ENCODE results near the gene WDR89.

The WDR89 gene

DNA sequence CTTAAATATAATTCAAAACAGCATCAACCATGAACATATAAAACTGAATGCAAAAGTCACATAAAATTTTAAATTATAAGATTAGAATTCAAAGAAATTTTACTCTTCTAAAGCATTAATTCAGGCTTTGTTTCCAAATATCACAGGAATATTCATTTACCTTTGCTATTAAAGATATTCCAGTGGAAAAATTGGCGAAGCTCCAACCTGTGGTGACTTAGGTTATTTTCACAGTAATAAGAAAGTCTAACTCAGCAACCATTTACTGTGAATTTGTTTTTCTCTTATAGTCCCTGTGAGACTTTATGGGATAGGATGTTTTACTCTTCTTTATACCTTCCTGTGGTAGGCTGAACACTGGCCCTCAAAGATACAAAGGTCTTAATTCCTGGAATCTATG is 3.2 kb downstream of the WDR89 start:
- no peak for TF ChIP-seq TAF1 (IDR thresholded peaks at IDR 0.05; ENCODE audit: borderline replicate concordance, insufficient read depth, low read length)
- no peak for TF ChIP-seq SIN3A (IDR thresholded peaks at IDR 0.05; ENCODE audit: borderline replicate concordance, insufficient read depth, low read length)
- TF ChIP-seq POLR2AphosphoS5 (IDR thresholded peaks at IDR 0.05; ENCODE audit: low read depth, low read length), result no peak
- TF ChIP-seq FOXP2 (optimal IDR thresholded peaks at IDR 0.05; ENCODE audit: borderline replicate concordance, extremely low read depth, extremely low read length, insufficient read depth), result no peak
- TF ChIP-seq, protein P1, sequence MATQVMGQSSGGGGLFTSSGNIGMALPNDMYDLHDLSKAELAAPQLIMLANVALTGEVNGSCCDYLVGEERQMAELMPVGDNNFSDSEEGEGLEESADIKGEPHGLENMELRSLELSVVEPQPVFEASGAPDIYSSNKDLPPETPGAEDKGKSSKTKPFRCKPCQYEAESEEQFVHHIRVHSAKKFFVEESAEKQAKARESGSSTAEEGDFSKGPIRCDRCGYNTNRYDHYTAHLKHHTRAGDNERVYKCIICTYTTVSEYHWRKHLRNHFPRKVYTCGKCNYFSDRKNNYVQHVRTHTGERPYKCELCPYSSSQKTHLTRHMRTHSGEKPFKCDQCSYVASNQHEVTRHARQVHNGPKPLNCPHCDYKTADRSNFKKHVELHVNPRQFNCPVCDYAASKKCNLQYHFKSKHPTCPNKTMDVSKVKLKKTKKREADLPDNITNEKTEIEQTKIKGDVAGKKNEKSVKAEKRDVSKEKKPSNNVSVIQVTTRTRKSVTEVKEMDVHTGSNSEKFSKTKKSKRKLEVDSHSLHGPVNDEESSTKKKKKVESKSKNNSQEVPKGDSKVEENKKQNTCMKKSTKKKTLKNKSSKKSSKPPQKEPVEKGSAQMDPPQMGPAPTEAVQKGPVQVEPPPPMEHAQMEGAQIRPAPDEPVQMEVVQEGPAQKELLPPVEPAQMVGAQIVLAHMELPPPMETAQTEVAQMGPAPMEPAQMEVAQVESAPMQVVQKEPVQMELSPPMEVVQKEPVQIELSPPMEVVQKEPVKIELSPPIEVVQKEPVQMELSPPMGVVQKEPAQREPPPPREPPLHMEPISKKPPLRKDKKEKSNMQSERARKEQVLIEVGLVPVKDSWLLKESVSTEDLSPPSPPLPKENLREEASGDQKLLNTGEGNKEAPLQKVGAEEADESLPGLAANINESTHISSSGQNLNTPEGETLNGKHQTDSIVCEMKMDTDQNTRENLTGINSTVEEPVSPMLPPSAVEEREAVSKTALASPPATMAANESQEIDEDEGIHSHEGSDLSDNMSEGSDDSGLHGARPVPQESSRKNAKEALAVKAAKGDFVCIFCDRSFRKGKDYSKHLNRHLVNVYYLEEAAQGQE (IDR thresholded peaks at IDR 0.05; ENCODE audit: insufficient read depth in 1 of 2, low read depth in 2 of 2, low read length in 2 of 2), result no peak

DNA sequence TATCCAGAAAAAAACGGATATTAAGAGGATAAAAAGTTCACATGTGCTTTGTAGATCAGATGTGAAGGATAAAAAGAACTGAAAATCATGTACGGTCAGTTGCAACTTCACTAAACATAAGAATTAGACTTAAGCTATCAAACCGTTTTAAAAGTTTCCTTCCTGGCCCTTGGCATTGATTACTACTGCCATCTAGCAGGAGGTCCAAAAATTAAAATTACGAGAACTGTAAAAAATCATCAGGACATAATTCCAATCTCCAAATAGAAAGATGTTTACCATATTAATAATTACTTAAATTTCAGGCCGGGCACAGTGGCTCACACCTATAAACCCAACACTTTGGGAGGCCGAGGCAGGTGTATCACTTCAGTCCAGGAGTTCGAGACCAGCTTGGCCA is 7.9 kb downstream of the WDR89 start:
- TF ChIP-seq SIN3A (IDR thresholded peaks at IDR 0.05; ENCODE audit: borderline replicate concordance, insufficient read depth, low read length) (no peak), FOXP2 (optimal IDR thresholded peaks at IDR 0.05; ENCODE audit: borderline replicate concordance, extremely low read depth, extremely low read length, insufficient read depth) (no peak), POLR2AphosphoS5 (IDR thresholded peaks at IDR 0.05; ENCODE audit: low read depth, low read length) (no peak), TAF1 (IDR thresholded peaks at IDR 0.05; ENCODE audit: borderline replicate concordance, insufficient read depth, low read length) (no peak)
- TF ChIP-seq, protein P1 (IDR thresholded peaks at IDR 0.05; ENCODE audit: insufficient read depth in 1 of 2, low read depth in 2 of 2, low read length in 2 of 2), result no peak

DNA sequence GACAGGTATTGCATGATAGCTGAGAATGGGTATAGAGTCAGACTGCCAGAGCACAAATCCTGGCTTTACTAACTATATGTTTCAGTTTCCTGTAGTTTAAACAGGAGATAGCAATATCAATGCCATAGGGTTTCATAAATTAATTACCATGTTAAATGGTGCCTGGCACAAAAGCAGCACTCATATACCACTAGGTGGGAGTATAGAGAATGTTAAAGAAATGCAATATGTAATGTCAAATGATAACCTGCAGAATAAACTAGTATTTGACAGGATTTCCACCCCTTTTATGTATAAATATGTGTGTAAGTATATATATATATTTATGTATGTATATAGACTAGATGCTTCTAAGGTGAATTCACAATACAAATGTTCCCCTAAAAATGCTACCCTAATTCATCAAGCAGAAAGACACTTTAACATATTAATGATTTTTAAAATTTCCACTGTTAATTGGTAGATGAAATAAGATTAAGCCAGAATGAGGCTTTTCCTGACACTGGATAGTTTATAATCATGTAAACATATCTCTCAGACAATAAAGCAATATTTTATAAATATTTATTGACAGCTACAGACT is 8.6 kb downstream of the WDR89 start:
- TF ChIP-seq, protein P1 (IDR thresholded peaks at IDR 0.05; ENCODE audit: insufficient read depth in 1 of 2, low read depth in 2 of 2, low read length in 2 of 2), result no peak
- no peak for TF ChIP-seq TAF1 (IDR thresholded peaks at IDR 0.05; ENCODE audit: borderline replicate concordance, insufficient read depth, low read length)

DNA sequence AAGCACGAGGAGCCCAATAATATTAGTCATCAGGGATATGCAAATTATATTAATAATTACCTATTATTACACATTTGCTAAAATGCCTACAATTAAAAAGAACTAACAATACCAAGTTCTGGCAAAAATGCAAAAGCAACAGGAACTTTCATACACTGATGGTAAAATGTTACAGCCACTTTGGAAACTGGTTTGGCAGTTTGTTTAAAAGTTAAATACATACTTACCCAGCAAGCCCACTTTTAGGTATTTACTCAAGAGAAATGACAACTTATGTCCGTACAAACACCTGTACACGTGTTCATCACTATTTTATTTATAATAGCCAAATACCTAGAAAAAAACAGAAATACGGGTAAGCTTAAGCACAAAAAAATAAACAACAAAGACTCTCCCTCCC is 17.0 kb downstream of the WDR89 start:
- TF ChIP-seq FOXP2 (optimal IDR thresholded peaks at IDR 0.05; ENCODE audit: borderline replicate concordance, extremely low read depth, extremely low read length, insufficient read depth), result no peak
- TF ChIP-seq TAF1 (IDR thresholded peaks at IDR 0.05; ENCODE audit: borderline replicate concordance, insufficient read depth, low read length), result no peak
- TF ChIP-seq POLR2AphosphoS5 (IDR thresholded peaks at IDR 0.05; ENCODE audit: low read depth, low read length), result no peak
- no peak for TF ChIP-seq SIN3A (IDR thresholded peaks at IDR 0.05; ENCODE audit: borderline replicate concordance, insufficient read depth, low read length)
- TF ChIP-seq, protein P1 (IDR thresholded peaks at IDR 0.05; ENCODE audit: insufficient read depth in 1 of 2, low read depth in 2 of 2, low read length in 2 of 2), result no peak

DNA sequence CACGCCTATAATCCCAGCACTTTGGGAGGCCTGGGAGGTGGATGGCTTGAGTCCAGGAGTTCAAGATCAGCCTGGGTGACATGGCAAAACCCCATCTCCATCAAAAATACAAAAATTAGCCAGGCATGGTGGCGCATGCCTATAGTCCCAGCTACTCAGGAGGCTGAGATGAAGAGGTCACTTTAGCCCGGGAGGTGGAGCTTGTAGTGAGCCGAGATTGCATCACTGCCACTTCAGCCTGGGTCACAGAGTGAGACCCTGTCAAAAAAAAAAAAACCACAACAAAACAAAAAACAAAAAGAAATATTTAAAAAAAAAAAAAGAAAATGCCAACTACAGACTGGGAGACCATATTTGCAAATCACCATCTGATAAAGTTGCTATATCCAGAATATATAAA is 17.5 kb downstream of the WDR89 start:
- TF ChIP-seq FOXP2 (optimal IDR thresholded peaks at IDR 0.05; ENCODE audit: borderline replicate concordance, extremely low read depth, extremely low read length, insufficient read depth) (no peak), TAF1 (IDR thresholded peaks at IDR 0.05; ENCODE audit: borderline replicate concordance, insufficient read depth, low read length) (no peak), SIN3A (IDR thresholded peaks at IDR 0.05; ENCODE audit: borderline replicate concordance, insufficient read depth, low read length) (no peak), POLR2AphosphoS5 (IDR thresholded peaks at IDR 0.05; ENCODE audit: low read depth, low read length) (no peak)
- TF ChIP-seq, protein P1 (IDR thresholded peaks at IDR 0.05; ENCODE audit: insufficient read depth in 1 of 2, low read depth in 2 of 2, low read length in 2 of 2), result no peak
